HUDEP-2 (cell line): ENCODE measurements around the gene SPANXN5.
"Not testable (repeated sequence)": the region's sequence is repeated elsewhere in the genome, so short reads cannot be mapped to it uniquely, and the experiment has no call there.

ENCODE experiments used
- DNase-seq, 76 experiments: peaks; one replicate each; lab custom pipeline; 2025; ENCODE audit not compliant: unreplicated experiment in 76 of 76; lab: John Stamatoyannopoulos, UW

Gene SPANXN5, protein sequence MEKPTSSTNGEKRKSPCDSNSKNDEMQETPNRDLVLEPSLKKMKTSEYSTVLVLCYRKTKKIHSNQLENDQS

DNA sequence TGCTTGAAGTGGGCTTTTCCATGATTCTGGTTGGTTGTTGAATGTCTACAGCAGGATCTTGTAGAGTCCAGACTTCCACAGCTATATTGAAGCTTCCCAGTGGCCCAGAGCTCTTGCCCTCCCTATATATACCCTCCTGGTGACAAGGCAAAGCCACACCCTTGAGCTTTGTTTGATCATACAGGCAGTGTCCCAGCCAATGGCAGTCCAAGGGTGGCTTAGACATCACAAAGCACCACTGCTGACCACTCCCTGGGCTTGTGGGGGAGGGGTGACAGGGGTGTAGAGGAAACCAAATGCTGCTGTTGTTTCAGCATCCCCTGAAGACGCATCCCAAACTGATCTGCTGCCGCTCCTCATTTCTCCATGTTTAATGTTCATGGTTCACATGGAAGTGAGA lies at the start of gene SPANXN5:
SPANXN5 (minus strand) TSS at position 101 of the 400 bp plus-strand sequence; CDS start at position 22, 79 bp downstream.
- DNase-seq: not testable (repeated sequence)

DNA sequence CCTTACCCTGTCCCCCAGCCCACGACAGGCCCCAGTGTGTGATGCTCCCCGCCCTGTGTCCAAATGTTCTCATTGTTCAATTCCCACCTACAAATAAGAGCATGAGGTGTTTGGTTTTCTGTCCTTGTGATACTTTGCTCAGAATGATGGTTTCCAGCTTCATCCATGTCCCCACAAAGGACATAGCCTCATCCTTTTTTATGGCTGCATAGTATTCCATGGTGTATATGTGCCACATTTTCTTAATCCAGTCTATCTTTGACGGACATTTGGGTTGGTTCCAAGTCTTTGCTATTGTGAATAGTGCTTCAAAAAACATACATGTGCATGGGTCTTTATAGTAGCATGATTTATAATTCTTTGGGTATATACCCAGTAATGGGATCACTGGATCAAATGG lies 46.4 kb upstream of the SPANXN5 start:
- DNase-seq: not testable (repeated sequence)

DNA sequence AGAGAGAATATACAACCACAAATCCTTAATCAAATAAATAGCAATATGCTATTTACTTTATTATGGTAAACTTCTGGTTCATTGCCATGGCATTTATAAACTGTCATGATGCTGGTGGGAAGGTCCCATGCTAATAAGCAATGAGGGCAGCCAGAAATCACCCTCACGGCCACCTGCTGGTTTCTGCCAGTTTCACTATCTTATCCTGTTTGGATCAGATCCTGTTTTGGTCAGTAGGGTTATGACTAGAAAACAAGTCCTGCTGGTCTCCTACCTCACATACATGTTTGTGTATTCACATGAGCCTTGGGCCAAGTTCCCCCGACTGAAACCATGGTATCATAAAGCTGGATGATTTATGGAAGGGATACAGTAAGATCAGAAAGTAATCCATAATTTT lies 41.9 kb upstream of the SPANXN5 start:
- DNase-seq: no peak

DNA sequence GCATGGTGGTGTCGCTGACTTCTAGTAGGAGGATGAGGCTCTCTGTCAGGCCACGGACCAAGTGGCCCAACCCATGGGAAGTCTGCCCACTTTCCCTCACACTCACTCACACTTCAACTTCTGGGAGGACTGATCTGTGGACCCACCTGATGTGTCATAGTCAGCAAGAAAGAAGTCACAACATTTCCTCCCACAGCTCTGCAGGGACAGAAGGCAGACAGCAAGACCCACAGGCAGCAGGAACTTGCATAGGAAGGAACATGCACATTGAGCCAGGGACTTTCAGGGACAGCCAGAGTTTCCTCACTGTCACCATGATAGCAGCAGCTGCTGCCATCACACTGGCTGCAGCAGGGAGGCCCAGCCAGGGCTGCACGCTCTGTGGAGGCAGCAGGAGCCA lies 33.3 kb upstream of the SPANXN5 start:
- no peak for DNase-seq

DNA sequence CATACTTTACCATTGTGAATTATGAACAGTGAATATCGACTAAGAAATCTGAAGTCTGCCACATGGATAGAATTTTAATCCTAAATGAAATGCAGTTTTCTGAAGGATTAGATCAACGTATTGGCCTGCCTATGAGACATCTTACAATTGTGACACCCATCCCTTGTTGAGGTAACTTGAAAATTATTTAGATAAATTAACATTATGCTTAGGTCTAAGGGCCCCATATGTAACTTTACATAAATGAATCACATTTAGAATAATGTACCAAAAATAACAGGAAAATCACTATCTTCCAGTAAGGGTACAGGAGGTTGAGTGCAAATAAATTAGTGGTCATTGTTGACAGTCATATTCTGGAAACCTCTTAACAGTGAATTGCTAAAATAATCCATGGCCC lies 27.4 kb upstream of the SPANXN5 start:
- no peak for DNase-seq

DNA sequence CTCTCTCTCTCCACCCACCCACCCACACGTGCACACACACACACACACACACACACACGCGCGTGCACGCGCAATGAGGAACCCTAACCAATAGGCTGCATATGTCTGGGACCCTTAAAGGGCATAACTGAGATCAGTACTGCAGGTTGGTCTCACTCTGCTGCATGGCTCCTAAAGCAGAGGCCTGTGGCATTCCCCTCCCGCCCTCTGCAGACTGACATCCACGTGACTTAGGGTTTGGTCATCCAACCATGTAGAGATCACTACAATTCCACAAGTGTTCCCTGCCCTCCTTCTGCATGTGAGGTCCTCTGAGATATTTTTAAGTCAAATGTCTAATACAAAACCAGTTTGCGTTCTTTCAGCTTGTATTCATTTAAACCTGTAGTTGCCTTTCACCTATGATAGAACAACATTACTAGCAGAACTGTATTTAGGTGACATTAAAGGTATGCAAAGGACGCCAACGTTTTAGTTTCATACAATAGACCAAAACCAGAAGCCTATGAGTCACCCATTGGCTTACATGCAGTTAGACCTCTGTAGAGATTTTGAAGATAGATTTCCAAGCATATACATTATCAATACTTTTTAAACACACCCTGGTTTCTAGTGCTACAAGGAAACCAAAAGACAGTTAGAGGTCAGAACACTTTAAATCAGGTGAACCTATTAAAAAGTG lies 24.0 kb upstream of the SPANXN5 start:
- DNase-seq: no peak

DNA sequence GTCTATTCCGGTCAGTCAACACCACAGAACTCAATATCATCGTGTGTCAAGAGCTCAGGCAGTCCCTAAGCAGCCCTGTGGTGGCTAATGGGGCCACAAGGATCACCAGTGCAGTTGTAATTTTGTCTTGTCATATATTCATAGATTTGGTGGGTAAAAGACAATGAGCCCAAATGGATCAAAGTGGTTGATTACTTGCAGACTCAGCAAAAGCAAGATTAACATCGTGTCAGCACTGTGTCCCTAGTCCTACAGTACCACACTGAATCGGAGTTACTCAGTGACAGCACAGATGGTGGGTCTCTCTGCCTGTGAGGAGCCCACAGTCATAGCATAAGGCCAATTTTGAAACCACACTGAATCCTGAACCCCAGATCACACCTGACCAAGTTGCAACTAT lies 22.6 kb upstream of the SPANXN5 start:
- DNase-seq: no peak

DNA sequence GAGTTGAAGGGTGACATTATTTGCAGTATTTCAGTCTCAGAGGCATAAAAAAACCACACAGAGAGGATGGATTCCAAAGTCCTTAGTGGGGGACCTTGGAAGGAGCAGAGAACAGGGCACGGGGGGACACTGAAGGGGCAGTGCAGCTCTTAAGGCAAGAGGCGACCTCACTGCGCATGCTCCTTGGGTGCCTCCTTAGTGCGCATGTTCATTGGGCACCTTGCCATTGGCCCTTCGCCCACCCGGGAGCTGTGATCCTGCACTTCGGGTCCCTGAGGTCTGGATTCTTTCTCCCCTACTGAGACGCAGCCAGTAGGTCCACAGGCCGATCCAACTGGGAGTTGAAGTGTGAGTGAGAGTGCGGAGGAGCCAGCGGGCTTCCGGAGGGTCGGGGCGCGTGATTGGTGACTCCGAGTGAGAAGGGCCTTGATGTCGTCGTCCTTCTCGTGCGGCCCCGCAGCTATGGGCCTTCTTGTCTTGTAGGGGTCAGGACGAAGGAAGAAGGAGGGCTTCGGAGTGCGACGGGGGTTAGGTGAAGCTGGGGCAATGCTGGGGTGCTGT lies 13.9 kb upstream of the SPANXN5 start, which contains the start of gene XAGE5:
XAGE5 (plus strand) TSS at position 223 of the 561 bp plus-strand sequence. CDS start 1,280 bp downstream, outside the sequence.
- DNase-seq: no peak

DNA sequence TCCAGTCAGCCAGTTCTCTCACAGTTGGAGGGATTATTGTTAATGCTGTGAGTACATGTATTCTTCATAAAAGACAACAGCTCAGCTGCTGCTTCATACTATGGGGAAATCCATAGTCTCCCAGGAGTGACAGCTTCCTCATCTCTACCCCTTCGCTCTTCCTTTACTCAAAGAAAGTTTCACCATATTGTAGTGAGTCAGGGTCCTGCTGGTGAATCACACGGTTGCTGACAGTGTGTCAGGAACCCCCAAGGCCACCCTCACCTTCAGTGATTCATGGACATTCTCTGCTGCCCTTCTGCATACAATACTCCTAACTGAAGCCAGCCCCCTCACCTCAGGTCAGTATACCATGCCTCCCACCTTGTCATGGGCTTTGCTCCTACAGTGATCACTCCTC lies 7.6 kb upstream of the SPANXN5 start:
- not testable (repeated sequence) for DNase-seq

DNA sequence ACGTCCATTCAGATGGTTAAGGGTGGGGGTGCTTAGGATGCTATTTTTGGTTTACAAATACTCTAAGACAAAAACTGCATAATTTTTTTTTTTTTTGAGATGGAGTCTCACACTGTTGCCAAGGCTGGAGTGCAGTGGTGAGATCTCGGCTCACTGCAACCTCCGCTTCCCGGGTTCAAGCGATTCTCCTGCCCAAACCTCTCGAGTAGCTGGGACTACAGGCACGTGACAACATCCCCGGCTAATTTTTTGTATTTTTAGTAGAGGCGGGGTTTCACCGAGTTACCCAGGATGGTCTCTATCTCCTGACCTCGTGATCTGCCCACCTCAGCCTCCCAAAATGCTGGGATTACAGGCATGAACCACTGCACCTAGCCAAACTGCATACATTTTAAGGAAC lies 23.7 kb downstream of the SPANXN5 start:
- not testable (repeated sequence) for DNase-seq

DNA sequence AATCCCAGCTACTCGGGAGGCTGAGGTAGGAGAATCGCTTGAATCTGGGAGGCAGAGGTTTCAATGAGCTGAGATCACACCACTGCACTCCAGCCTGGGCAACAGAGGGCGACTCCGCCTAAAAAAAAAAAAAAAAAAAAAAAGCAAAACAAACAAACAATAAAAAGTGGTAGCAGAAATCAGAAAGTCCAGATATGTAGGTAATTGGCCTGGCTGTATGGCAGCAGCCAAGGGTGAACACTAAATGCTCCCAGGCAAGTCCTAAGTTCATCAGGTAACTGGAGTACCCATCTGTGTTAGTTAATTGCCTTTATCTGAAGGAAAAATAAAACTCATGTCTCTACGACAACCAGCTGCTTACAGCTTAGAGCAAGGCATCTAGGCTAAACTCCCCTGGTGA lies 31.2 kb downstream of the SPANXN5 start:
- not testable (repeated sequence) for DNase-seq

DNA sequence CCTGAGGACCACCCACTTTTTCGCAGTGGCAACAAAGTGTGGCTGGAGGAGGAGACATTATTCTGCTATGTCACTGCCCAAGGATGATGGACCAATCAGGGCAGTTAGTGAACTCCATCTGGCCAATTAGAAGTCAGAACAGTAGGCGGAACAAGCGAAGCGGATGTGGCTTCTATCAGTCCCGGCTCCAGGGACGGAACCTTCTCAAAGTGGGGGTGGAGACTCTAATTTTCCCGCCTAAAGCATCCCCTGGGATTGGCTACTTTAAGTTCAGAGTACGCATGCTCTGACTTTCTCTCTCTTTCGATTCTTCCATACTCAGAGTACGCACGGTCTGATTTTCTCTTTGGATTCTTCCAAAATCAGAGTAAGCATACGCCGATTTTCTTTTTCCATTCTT lies 46.3 kb downstream of the SPANXN5 start, which contains the start of gene SSX2B:
SSX2B (plus strand) TSS at position 301 of the 400 bp plus-strand sequence. CDS start 1,429 bp downstream, outside the sequence.
- not testable (repeated sequence) for DNase-seq
